ENCODE data around the gene LDB2.

DNA sequence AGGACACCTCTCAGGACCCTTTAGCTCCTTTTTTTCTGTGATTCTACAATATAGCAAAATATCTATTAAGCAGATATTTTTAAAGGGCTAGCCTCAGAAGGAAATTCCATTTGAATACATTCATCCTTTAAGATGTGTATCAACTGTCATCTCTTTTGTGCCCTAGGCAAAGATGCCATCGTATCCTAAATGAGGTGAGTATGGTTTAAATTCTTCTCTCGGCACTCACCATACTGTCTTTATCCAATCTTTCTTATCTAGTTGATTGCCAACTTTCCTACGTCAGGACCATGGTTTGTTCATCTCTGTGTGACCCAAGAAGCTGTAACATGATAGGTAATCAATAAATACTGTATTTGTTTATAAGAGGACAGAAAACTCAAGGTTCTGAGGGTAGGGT, 176.0 kb downstream of the LDB2 start:
- TF ChIP-seq ARNT (IDR thresholded peaks at IDR 0.05): no peak
- no peak for TF ChIP-seq SUZ12 (IDR thresholded peaks at IDR 0.05)
- TF ChIP-seq FOXM1 (IDR thresholded peaks at IDR 0.05; ENCODE audit: borderline replicate concordance): no peak
- no peak for TF ChIP-seq SP1 (IDR thresholded peaks at IDR 0.05)
- TF ChIP-seq LEF1 (IDR thresholded peaks at IDR 0.05; ENCODE audit: borderline replicate concordance): no peak
- TF ChIP-seq FOXK2 (IDR thresholded peaks at IDR 0.05): no peak
